ENCODE measurements around the gene ZSCAN22.

The ZSCAN22 gene

DNA sequence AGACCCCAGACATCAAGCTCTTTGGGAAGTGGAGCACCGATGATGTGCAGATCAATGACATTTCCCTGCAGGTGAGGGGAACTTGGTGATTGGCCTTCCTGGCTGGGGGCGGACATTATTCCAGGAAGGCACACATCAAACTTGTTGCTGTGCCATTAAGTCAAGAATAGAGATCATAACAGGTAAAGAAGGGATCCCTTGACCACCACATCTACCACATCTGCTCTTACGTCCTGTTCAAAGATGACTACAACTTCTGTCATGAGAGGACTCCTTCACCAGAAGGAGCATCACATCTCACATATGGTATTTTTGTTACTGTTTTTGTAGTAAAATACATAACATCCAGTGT, 61.4 kb downstream of the ZSCAN22 start:
- POLR2A ChIA-PET: no interaction called here
- no peak for DNase-seq (ENCODE audit: low read depth, low spot score)
- TF ChIP-seq, protein P1, sequence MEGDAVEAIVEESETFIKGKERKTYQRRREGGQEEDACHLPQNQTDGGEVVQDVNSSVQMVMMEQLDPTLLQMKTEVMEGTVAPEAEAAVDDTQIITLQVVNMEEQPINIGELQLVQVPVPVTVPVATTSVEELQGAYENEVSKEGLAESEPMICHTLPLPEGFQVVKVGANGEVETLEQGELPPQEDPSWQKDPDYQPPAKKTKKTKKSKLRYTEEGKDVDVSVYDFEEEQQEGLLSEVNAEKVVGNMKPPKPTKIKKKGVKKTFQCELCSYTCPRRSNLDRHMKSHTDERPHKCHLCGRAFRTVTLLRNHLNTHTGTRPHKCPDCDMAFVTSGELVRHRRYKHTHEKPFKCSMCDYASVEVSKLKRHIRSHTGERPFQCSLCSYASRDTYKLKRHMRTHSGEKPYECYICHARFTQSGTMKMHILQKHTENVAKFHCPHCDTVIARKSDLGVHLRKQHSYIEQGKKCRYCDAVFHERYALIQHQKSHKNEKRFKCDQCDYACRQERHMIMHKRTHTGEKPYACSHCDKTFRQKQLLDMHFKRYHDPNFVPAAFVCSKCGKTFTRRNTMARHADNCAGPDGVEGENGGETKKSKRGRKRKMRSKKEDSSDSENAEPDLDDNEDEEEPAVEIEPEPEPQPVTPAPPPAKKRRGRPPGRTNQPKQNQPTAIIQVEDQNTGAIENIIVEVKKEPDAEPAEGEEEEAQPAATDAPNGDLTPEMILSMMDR (IDR thresholded peaks at IDR 0.05; ENCODE audit: insufficient read depth, low read length, missing control alignments): no peak

More for the DNA sequence above, 61.4 kb downstream of the ZSCAN22 start:
- peak overlapping the region; percentile 86 for H3K4me3 ChIP-seq (ENCODE audit: low read depth, low read length)
- CTCF ChIA-PET: no interaction called here
